OCI-LY3 (cell line): Measurements from ENCODE around the gene MYL5.
"Not testable (repeated sequence)": the region's sequence is repeated elsewhere in the genome, so short reads cannot be mapped to it uniquely, and the experiment has no call there.

ENCODE experiments used
- H2AFZ ChIP-seq: fragments of 200-600, 300-600 bp; shearing (Covaris generic); 2 replicates; pipeline ENCODE4 v1.6.0; 2014; ENCODE audit warnings: antibody characterized with exemption, low read depth, low read length
- H3K27ac ChIP-seq: fragments of 200-600, 300-600 bp; sonication (generic); 2 replicates; pipeline ENCODE4 v1.5.1; 2014; ENCODE audit warnings: mild to moderate bottlenecking, low read length, moderate library complexity, mixed read lengths
- H3K27me3 ChIP-seq: fragments of 200-600, 300-600 bp; sonication (generic); 2 replicates; pipeline ENCODE4 v1.6.1; 2014; ENCODE audit warnings: low read depth, low read length, mixed read lengths
- H3K36me3 ChIP-seq: fragments of 200-600, 300-600 bp; sonication (generic); replicated peaks from 2 replicates; pipeline ENCODE3; 2014; ENCODE audit warnings: low read depth, low read length, mixed read lengths
- H3K4me1 ChIP-seq: fragments of 300-600, 200-600 bp; sonication (generic); 2 replicates; pipeline ENCODE4 v1.6.1; 2014; ENCODE audit warnings: low read length, mixed read lengths
- H3K4me2 ChIP-seq: fragments of 200-600, 300-600 bp; sonication (generic); 2 replicates; pipeline ENCODE4 v1.6.1; 2014; ENCODE audit warnings: low read length, mixed read lengths
- H3K4me3 ChIP-seq: fragments of 300-600, 200-600 bp; sonication (generic); 2 replicates; pipeline ENCODE4 v1.5.1; 2014; ENCODE audit warnings: antibody characterized with exemption, mild to moderate bottlenecking, low read length, moderate library complexity
- H3K79me2 ChIP-seq: fragments of 300-600, 200-600 bp; shearing (Covaris generic); 2 replicates; pipeline ENCODE4 v1.6.1; 2014; ENCODE audit warnings: mild to moderate bottlenecking, low read length, mixed read lengths
- H3K9ac ChIP-seq: fragments of 300-600, 200-600 bp; shearing (Covaris generic); 2 replicates; pipeline ENCODE4 v1.6.0; 2014; ENCODE audit warnings: mild to moderate bottlenecking, low read length, moderate library complexity
- H3K9me3 ChIP-seq: fragments of 200-600, 300-600 bp; shearing (Covaris generic); 2 replicates; pipeline ENCODE4 v1.6.1; 2014; ENCODE audit warnings: low read length, mixed read lengths; ENCODE audit not compliant: insufficient read depth
- H4K20me1 ChIP-seq: fragments of 200-600, 300-600 bp; sonication (generic); 2 replicates; pipeline ENCODE4 v1.6.1; 2016; ENCODE audit warnings: low read length, mixed read lengths; ENCODE audit not compliant: insufficient read depth
- EZH2phosphoT487 ChIP-seq: fragments of 200-600 bp; shearing (Covaris generic); IDR thresholded peaks from 2 replicates; pipeline ENCODE4 v1.6.1; 2018; ENCODE audit warnings: antibody characterized with exemption, mixed run types, low read depth
- TF ChIP-seq, protein P1 (sequence below): fragments of 200-600, 300-600 bp; sonication (generic); IDR thresholded peaks from 2 replicates; pipeline ENCODE4 v1.5.1; 2014; ENCODE audit warnings: antibody characterized with exemption, low read length, low read depth

Gene MYL5

GRCh38 chr4:704971-705277, 30.6 kb downstream of the MYL5 start:
- Histone ChIP-seq H2AFZ (peak overlapping the region; percentile 88; the same call in 1 of the 2 replicates), H3K4me3 (peak overlapping the region; percentile 78), H3K4me1 (peaks cover 16% of the 10 kb centered on the region), H3K36me3 (peaks cover 17% of the 10 kb centered on the region), H3K9ac (peak overlapping the region; percentile 41; the same call in 1 of the 2 replicates), H3K27me3 (no peaks in the 10 kb centered on the region), H3K27ac (no peak overlapping the region), H3K79me2 (peaks cover 42% of the 10 kb centered on the region), H3K9me3 (no peaks in the 10 kb centered on the region), H3K4me2 (peak overlapping the region; percentile 90), H4K20me1 (peaks cover 20% of the 10 kb centered on the region)
- TF ChIP-seq EZH2phosphoT487: no peak
- TF ChIP-seq, protein P1, sequence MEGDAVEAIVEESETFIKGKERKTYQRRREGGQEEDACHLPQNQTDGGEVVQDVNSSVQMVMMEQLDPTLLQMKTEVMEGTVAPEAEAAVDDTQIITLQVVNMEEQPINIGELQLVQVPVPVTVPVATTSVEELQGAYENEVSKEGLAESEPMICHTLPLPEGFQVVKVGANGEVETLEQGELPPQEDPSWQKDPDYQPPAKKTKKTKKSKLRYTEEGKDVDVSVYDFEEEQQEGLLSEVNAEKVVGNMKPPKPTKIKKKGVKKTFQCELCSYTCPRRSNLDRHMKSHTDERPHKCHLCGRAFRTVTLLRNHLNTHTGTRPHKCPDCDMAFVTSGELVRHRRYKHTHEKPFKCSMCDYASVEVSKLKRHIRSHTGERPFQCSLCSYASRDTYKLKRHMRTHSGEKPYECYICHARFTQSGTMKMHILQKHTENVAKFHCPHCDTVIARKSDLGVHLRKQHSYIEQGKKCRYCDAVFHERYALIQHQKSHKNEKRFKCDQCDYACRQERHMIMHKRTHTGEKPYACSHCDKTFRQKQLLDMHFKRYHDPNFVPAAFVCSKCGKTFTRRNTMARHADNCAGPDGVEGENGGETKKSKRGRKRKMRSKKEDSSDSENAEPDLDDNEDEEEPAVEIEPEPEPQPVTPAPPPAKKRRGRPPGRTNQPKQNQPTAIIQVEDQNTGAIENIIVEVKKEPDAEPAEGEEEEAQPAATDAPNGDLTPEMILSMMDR: no peak

DNA sequence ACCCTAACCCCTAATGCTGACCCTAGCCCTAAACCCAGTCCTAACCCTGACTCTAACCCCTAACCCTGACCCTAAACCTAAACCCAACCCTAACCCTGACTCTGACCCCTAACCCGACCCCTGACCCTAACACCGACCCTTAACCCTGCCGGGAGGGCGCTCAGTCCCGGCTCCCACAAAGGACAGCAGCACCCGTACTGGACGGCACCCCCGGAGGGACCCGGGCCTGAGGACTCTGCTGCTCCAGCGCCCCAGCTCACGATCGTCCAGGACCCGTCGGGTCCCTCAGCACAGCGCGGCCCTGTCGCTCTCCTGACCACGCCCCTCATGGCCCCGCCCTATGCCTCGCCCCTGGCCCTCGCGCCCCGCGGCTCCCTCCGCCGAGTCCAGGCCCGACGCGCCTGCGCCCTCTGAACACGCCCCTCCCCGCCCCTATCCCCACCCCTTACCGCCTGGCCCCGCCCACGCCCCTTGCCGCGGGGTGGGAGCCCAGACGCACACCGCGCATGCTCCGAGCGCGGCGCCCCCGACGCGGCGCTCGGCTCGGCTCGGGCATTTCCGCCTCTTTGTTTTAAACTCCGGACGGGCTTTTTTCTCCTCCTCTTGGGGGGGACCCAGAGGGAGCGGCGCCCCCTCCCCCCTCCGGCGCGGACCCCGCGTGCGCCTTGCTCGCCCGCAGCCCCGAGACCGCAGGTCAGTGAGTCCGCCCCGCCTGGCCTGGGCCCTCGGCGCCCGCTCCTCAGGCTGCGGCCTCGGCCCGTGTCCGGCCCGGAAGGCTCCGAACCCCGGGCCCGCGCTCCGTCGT, 31.1 kb downstream of the MYL5 start, which contains the start of gene PCGF3:
Gene PCGF3, plus strand, starts transcription at position 555 of the 805 bp plus-strand sequence. CDS start 27,849 bp downstream, outside the sequence.
- H3K36me3 ChIP-seq: peaks cover 23% of the 10 kb centered on the region
- TF ChIP-seq, protein P1: no peak
- TF ChIP-seq EZH2phosphoT487: no peak
- H3K79me2 ChIP-seq: peaks cover 47% of the 10 kb centered on the region
- H3K4me2 ChIP-seq: peak within 1 kb of the TSS; percentile 90
- no peaks in the 10 kb centered on the region for H3K9me3 ChIP-seq
- H3K4me3 ChIP-seq: peak within 1 kb of the TSS; percentile 84
- H2AFZ ChIP-seq: peak within 1 kb of the TSS; percentile 88; the same call in 1 of the 2 replicates
- peaks cover 11% of the 10 kb centered on the region for H3K4me1 ChIP-seq
- H3K27ac ChIP-seq: peak within 1 kb of the TSS; percentile 52
- H3K9ac ChIP-seq: peak within 1 kb of the TSS; percentile 98
- peaks cover 25% of the 10 kb centered on the region for H4K20me1 ChIP-seq
- H3K27me3 ChIP-seq: no peaks in the 10 kb centered on the region

GRCh38 chr4:706083-706633, 31.8 kb downstream of the MYL5 start:
- H3K9me3 ChIP-seq, H3K27me3 ChIP-seq, H2AFZ ChIP-seq: not testable (repeated sequence)
- Histone ChIP-seq H3K79me2 (peaks cover 54% of the 10 kb centered on the region), H3K27ac (peak overlapping the region; percentile 52), H3K4me1 (peaks cover 11% of the 10 kb centered on the region), H4K20me1 (peaks cover 32% of the 10 kb centered on the region), H3K4me2 (peak overlapping the region; percentile 76), H3K4me3 (peak overlapping the region; percentile 84), H3K9ac (peak overlapping the region; percentile 98), H3K36me3 (peaks cover 29% of the 10 kb centered on the region)

DNA sequence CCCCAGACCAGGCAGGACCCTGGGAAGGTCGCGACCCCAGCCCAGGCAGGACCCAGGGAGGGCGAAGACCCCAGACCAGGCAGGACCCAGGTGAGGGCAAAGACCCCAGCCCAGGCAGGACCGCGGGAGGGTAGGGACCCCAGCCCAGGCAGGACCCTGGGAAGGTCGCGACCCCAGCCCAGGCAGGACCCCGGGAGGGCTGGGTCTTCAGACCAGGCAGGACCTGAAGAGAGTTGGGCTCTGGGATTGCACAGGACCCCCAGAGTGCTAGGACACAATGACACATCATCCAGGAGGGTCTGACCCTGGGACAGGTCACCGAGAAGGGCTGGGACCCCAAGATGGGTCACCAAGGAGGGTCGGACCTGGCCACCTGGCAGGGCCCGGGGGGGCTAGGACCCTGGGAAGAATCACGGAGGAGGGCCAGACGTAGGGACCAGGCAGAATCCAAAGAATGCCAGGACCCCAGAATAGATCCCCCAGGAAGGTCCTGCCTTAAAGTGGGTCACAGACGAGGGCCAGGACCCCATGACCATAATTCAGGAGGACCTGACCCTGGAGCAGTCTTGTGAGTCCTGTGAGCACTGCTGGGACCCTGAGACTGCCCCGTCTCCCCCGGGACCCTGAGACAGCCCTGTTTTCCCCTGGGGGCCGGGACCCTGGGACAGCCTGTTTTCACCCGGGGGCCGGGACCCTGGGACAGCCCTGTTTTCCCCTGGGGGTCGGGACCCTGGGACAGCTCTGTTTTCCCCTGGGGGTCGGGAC, 32.7 kb downstream of the MYL5 start:
- Histone ChIP-seq H3K36me3 (peaks cover 29% of the 10 kb centered on the region), H3K4me3 (peak overlapping the region; percentile 84; the same call in 1 of the 2 replicates), H4K20me1 (peaks cover 33% of the 10 kb centered on the region), H3K79me2 (peaks cover 62% of the 10 kb centered on the region), H3K9me3 (no peaks in the 10 kb centered on the region), H3K27me3 (no peaks in the 10 kb centered on the region), H2AFZ (no peak overlapping the region), H3K27ac (no peak overlapping the region), H3K9ac (no peak overlapping the region), H3K4me1 (peaks cover 11% of the 10 kb centered on the region), H3K4me2 (peak overlapping the region; percentile 76)
- TF ChIP-seq EZH2phosphoT487: no peak
- TF ChIP-seq, protein P1: no peak
